Suprapubic skin (tissue), 4 donors: Measurements from ENCODE around the gene HYOU1.

Experiments
- EP300 ChIP-seq: sonication (generic); formaldehyde crosslinking; IDR thresholded peaks from one replicate; pipeline ENCODE4 v1.6.1; 2017; ENCODE audit warnings: antibody characterized with exemption
- POLR2A ChIP-seq, 2 donors: fragments of 450-650 bp; IDR thresholded peaks; one replicate each; pipeline ENCODE4 v1.6.1; 2017; ENCODE audit warnings: antibody characterized with exemption in 2 of 2, mild to moderate bottlenecking in 2 of 2, moderate library complexity in 2 of 2
- POLR2AphosphoS5 ChIP-seq, 3 donors: sonication (generic); formaldehyde crosslinking; IDR thresholded peaks; one replicate each; pipeline ENCODE4 v1.6.1; 2017; ENCODE audit warnings: antibody characterized with exemption in 3 of 3
- TF ChIP-seq, protein P1 (sequence below), 2 donors: fragments of 200-600 bp in 1 of 2; fragments of 450-650 bp in 1 of 2; sonication (generic) in 1 of 2; IDR thresholded peaks; one replicate each; pipeline ENCODE4 v1.5.1; 2016 to 2019; ENCODE audit warnings: antibody characterized with exemption in 2 of 2, mild to moderate bottlenecking in 1 of 2, moderate library complexity in 1 of 2

DNA sequence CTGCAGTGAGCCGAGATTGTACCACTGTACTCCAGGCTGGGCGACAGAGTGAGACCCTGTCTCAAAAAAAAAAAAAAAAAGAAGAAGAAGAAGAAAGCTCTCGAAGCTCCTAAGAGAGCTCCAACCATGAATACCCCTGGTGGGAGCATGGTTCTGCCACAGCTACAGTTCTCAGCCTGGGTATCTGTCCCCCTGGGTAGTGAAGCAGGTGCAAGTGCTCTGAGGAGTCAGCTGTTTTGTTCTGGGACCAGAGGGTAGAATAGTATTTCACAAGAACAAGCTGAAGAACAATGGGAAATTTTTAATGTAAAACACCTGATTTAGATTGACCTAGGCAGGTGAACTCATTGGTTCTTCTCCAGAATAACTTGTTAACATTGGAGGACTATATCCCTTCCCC is 4.3 kb upstream of the HYOU1 start:
- TF ChIP-seq POLR2A (IDR thresholded peaks at IDR 0.05) (no peak), EP300 (no peak), POLR2AphosphoS5 (IDR thresholded peaks at IDR 0.05) (no peak)
- TF ChIP-seq, protein P1, sequence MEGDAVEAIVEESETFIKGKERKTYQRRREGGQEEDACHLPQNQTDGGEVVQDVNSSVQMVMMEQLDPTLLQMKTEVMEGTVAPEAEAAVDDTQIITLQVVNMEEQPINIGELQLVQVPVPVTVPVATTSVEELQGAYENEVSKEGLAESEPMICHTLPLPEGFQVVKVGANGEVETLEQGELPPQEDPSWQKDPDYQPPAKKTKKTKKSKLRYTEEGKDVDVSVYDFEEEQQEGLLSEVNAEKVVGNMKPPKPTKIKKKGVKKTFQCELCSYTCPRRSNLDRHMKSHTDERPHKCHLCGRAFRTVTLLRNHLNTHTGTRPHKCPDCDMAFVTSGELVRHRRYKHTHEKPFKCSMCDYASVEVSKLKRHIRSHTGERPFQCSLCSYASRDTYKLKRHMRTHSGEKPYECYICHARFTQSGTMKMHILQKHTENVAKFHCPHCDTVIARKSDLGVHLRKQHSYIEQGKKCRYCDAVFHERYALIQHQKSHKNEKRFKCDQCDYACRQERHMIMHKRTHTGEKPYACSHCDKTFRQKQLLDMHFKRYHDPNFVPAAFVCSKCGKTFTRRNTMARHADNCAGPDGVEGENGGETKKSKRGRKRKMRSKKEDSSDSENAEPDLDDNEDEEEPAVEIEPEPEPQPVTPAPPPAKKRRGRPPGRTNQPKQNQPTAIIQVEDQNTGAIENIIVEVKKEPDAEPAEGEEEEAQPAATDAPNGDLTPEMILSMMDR (IDR thresholded peaks at IDR 0.05), result no peak
